ENCODE results near the gene FZD4.
"Not testable (repeated sequence)": the region's sequence is repeated elsewhere in the genome, so short reads cannot be mapped to it uniquely, and the experiment has no call there.

FZD4 gene

GRCh38 chr11:86947541-86947940, 7.7 kb downstream of the FZD4 start:
- no peak for TF ChIP-seq CTCF (IDR thresholded peaks at IDR 0.05; ENCODE audit: borderline replicate concordance, control extremely low read depth, extremely low read depth, insufficient read depth, missing control alignments)
- in situ Hi-C loops (cut with MboI; ENCODE audit: low sequenced_read_pairs, unreplicated experiment): loop anchor here (10.0 kb wide), 1 partner anchor 347 kb away; no protein-coding TSS in a partner anchor
- DNase-seq (ENCODE audit: low spot score): no peak

GRCh38 chr11:86943505-86943904, 11.7 kb downstream of the FZD4 start:
- not testable (repeated sequence) for DNase-seq (ENCODE audit: low spot score)
- in situ Hi-C loops (cut with MboI; ENCODE audit: low sequenced_read_pairs, unreplicated experiment): loop anchor here (10.0 kb wide), 1 partner anchor 351 kb away; no protein-coding TSS in a partner anchor

GRCh38 chr11:86941871-86942599, 13.2 kb downstream of the FZD4 start:
- in situ Hi-C loops (cut with MboI; ENCODE audit: low sequenced_read_pairs, unreplicated experiment): loop anchor here (10.0 kb wide), 1 partner anchor 353 kb away; no protein-coding TSS in a partner anchor
- TF ChIP-seq CTCF (IDR thresholded peaks at IDR 0.05; ENCODE audit: borderline replicate concordance, control extremely low read depth, extremely low read depth, insufficient read depth, missing control alignments): no peak
- no peak for DNase-seq (ENCODE audit: low spot score)

- DNase-seq (ENCODE audit: low spot score): no peak
- in situ Hi-C loops (cut with MboI; ENCODE audit: low sequenced_read_pairs, unreplicated experiment): loop anchor here (10.0 kb wide), 1 partner anchor 354 kb away; no protein-coding TSS in a partner anchor
- no peak for TF ChIP-seq CTCF (IDR thresholded peaks at IDR 0.05; ENCODE audit: borderline replicate concordance, control extremely low read depth, extremely low read depth, insufficient read depth, missing control alignments)
These were observed 13.9 kb downstream of the FZD4 start for GRCh38 chr11:86941077-86941870.

GRCh38 chr11:86940122-86940777, 14.9 kb downstream of the FZD4 start:
- in situ Hi-C loops (cut with MboI; ENCODE audit: low sequenced_read_pairs, unreplicated experiment): loop anchor here (10.0 kb wide), 1 partner anchor 355 kb away; no protein-coding TSS in a partner anchor
- no peak for DNase-seq (ENCODE audit: low spot score)
- TF ChIP-seq CTCF (IDR thresholded peaks at IDR 0.05; ENCODE audit: borderline replicate concordance, control extremely low read depth, extremely low read depth, insufficient read depth, missing control alignments): no peak

GRCh38 chr11:86938900-86939880, 16.0 kb downstream of the FZD4 start:
- in situ Hi-C loops (cut with MboI; ENCODE audit: low sequenced_read_pairs, unreplicated experiment): loop anchor here (10.0 kb wide), 1 partner anchor 486 kb away; no protein-coding TSS in a partner anchor
- TF ChIP-seq CTCF (IDR thresholded peaks at IDR 0.05; ENCODE audit: borderline replicate concordance, control extremely low read depth, extremely low read depth, insufficient read depth, missing control alignments): peak; percentile 65
- peak; percentile 44 for DNase-seq (ENCODE audit: low spot score)
